HepG2 (cell line): ENCODE data around the gene SYNJ2. TPM values are rescaled to one million over a fixed set of nuclear protein-coding genes. Genes with fewer than 3 reads are reported as not detected.
A peak's percentile ranks its signal among the peaks of the same experiment; 100 is the strongest.

Source experiments
- ATRX ChIP-seq: sonication (generic); formaldehyde crosslinking; IDR thresholded peaks from 2 replicates; pipeline ENCODE4 v1.4.0; 2020; ENCODE audit warnings: missing genetic modification reagents, borderline replicate concordance
- CENPX ChIP-seq: sonication (generic); formaldehyde crosslinking; IDR thresholded peaks from 2 replicates; pipeline ENCODE4 v1.9.0; 2021; ENCODE audit warnings: mild to moderate bottlenecking, missing genetic modification reagents, moderate library complexity
- DNMT1 ChIP-seq: sonication (generic); formaldehyde crosslinking; IDR thresholded peaks from 2 replicates; pipeline ENCODE4 v1.5.1; 2020; ENCODE audit warnings: mild to moderate bottlenecking, missing genetic modification reagents
- FOXA1 ChIP-seq, 2 experiments: fragments of 450-650 bp in 1 of 2; sonication (generic) in 1 of 2; formaldehyde crosslinking in 1 of 2; IDR thresholded peaks; 2 replicates each; pipeline versions ENCODE4 v1.4.0 to v1.6.1; 2016 to 2020; ENCODE audit warnings: missing genetic modification reagents in 1 of 2
- GABPA ChIP-seq, 2 experiments: IDR thresholded peaks; 2 replicates each; pipeline ENCODE4 v1.6.1; 2011 to 2016; ENCODE audit warnings: low read depth in 2 of 2, low read length in 1 of 2, missing biosample characterization in 1 of 2, missing genetic modification characterization in 1 of 2
- HMGA1 ChIP-seq: sonication (generic); formaldehyde crosslinking; conservative IDR thresholded peaks from 2 replicates; pipeline ENCODE4 v1.4.0; 2020; ENCODE audit warnings: missing genetic modification reagents
- NONO ChIP-seq, 2 experiments: fragments of 450-650 bp in 1 of 2; sonication (generic) in 1 of 2; formaldehyde crosslinking in 1 of 2; IDR thresholded peaks in 1 of 2; conservative IDR thresholded peaks in 1 of 2; 2 replicates each; pipeline versions ENCODE4 v1.6.1 to v1.8.0; 2017 to 2022; ENCODE audit warnings: mild to moderate bottlenecking in 1 of 2, missing genetic modification reagents in 1 of 2, moderate library complexity in 1 of 2
- NR3C1 ChIP-seq: sonication (generic); formaldehyde crosslinking; IDR thresholded peaks from 2 replicates; pipeline ENCODE4 v1.4.0; 2020; ENCODE audit warnings: missing genetic modification reagents
- POLR2AphosphoS2 ChIP-seq: IDR thresholded peaks from 2 replicates; pipeline ENCODE4 v1.6.1; 2011; ENCODE audit warnings: low read depth, low read length, improper control_type of control experiment
- SRSF9 ChIP-seq: fragments of 200-400 bp; formaldehyde crosslinking; IDR thresholded peaks from 2 replicates; pipeline ENCODE4 v1.6.1; 2018; ENCODE audit warnings: borderline replicate concordance, mild to moderate bottlenecking, low read depth, low read length; ENCODE audit not compliant: insufficient read depth, poor library complexity, severe bottlenecking
- ZFP36 ChIP-seq: fragments of 150-350 bp; IDR thresholded peaks from 2 replicates; pipeline ENCODE4 v1.6.1; 2018; ENCODE audit warnings: borderline replicate concordance, low read length, low read depth; ENCODE audit not compliant: partially characterized antibody
- ZMYM3 ChIP-seq: sonication (generic); formaldehyde crosslinking; IDR thresholded peaks from 2 replicates; pipeline ENCODE4 v1.5.1; 2020; ENCODE audit warnings: mild to moderate bottlenecking, missing genetic modification reagents
- ZNF430 ChIP-seq: sonication (generic); formaldehyde crosslinking; IDR thresholded peaks from 2 replicates; pipeline ENCODE4 v1.9.0; 2021; ENCODE audit warnings: mild to moderate bottlenecking, missing genetic modification reagents
- ZNF724P ChIP-seq: sonication (generic); formaldehyde crosslinking; IDR thresholded peaks from 2 replicates; pipeline ENCODE4 v1.8.0; 2022; ENCODE audit warnings: missing genetic modification reagents, borderline replicate concordance
- ZNF776 ChIP-seq: sonication (generic); formaldehyde crosslinking; IDR thresholded peaks from 2 replicates; pipeline ENCODE4 v1.4.0; 2020; ENCODE audit warnings: mild to moderate bottlenecking, missing genetic modification reagents
- ZSCAN9 ChIP-seq: IDR thresholded peaks from 2 replicates; pipeline ENCODE4 v1.6.1; 2016; ENCODE audit warnings: borderline replicate concordance
- polyA plus RNA-seq, 8 experiments: library from polyadenylated mRNA; depleted of rRNA in 3 of 8; stranded (reverse) in 7 of 8; unstranded in 1 of 8; fragments of >200 nt; fragmentation: Illumina TruSeq in 4 of 8; extraction: Trizol in 4 of 8; gene quantifications; 2 replicates each; pipeline versions ENCODE4 v1.2.1 to v1.2.3, GENCODE V29; 2011 to 2016; ENCODE audit warnings: low read depth in 4 of 8, missing spikeins in 1 of 8, mixed read lengths in 1 of 8; ENCODE audit not compliant: insufficient read depth in 1 of 8
- total RNA-seq, 5 experiments: library from RNA; depleted of rRNA; stranded (reverse); fragments of >200 nt; fragmentation: Illumina TruSeq; extraction: Trizol; gene quantifications; 2 replicates each; pipeline ENCODE4 v1.2.3, GENCODE V29; 2016; ENCODE audit warnings: low read depth in 1 of 5
- TF ChIP-seq, protein P1 (sequence below): sonication (generic); formaldehyde crosslinking; IDR thresholded peaks from 2 replicates; pipeline ENCODE4 v1.4.0; 2020; ENCODE audit warnings: mild to moderate bottlenecking, missing genetic modification reagents
- TF ChIP-seq, protein P2 (sequence below): sonication (generic); formaldehyde crosslinking; IDR thresholded peaks from 2 replicates; pipeline ENCODE4 v1.5.0; 2020; ENCODE audit warnings: missing genetic modification reagents
- TF ChIP-seq, protein P3 (sequence below): sonication (generic); formaldehyde crosslinking; IDR thresholded peaks from 2 replicates; pipeline ENCODE4 v1.5.1; 2020; ENCODE audit warnings: mild to moderate bottlenecking, missing genetic modification reagents, borderline replicate concordance

SYNJ2 gene
- total and polyA plus RNA-seq, 2 of the 13 experiments (the other 11 are each of a cell fraction or from before 2014, with no cell fraction given): 39.1 to 57.6 TPM

DNA sequence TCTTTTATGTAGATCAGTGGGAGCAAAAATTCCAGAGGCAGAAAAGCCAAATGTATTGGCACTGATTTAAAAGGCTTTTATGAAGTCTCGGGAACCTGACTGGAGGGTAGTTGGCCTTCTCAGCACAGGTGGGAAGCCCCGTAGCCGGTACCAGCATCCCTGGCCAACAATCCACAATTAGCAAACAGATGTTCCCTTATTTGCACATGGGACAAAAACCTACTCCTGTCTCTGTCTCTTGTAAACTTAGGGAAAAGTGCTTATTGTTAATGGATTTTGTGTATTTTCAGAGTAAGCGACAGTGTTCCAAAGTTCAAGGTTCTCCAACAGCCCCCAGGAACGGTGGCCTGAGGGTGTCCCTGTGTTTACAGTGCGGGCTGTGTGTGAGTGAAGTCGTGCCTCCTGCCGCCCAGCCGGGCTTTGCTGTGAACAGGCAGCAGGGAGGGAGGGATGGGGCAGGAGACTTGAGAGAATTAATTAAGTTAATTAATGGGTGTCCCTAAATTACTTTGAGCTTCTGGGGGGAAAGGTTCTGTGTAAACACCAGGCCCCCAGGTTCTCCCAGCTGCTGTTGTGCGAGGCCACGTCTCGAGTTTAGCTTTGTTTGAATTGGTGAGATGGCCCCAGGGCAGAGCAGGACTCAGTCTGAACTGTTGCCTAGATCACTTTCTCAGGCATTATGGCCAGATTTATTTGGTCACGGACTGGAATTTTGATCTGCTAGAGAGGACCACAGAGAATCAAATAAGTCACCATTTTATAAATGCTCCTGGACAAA lies 3.9 kb downstream of the SYNJ2 start (continued):
- TF ChIP-seq ZSCAN9 (peak; percentile 59), NONO (IDR thresholded peaks at IDR 0.05) (no peak), NONO (CRISPR knock-in tag; conservative IDR thresholded peaks at IDR 0.05) (peak; percentile 89), HMGA1 (CRISPR knock-in tag) (no peak), ZNF776 (no peak), POLR2AphosphoS2 (peak; percentile 47), CENPX (CRISPR knock-in tag) (peak; percentile 80; the same call in 1 of the 2 replicates), ZMYM3 (CRISPR knock-in tag) (peak; percentile 88), ATRX (CRISPR knock-in tag) (no peak), ZNF724P (CRISPR knock-in tag) (0 out of 2 replicates have a peak, but pooled peaks have one; percentile 24), SRSF9 (no peak), DNMT1 (CRISPR knock-in tag) (no peak), NR3C1 (CRISPR knock-in tag) (no peak), GABPA (IDR thresholded peaks at IDR 0.05; ENCODE audit: low read depth, low read length) (no peak), GABPA (CRISPR knock-in tag; IDR thresholded peaks at IDR 0.05; ENCODE audit: low read depth) (peak; percentile 67), FOXA1 (IDR thresholded peaks at IDR 0.05) (peak; percentile 93), FOXA1 (CRISPR knock-in tag; IDR thresholded peaks at IDR 0.05) (peak; percentile 99), ZFP36 (no peak), ZNF430 (CRISPR knock-in tag) (peak; percentile 82; the same call in 1 of the 2 replicates)
- TF ChIP-seq, protein P1, sequence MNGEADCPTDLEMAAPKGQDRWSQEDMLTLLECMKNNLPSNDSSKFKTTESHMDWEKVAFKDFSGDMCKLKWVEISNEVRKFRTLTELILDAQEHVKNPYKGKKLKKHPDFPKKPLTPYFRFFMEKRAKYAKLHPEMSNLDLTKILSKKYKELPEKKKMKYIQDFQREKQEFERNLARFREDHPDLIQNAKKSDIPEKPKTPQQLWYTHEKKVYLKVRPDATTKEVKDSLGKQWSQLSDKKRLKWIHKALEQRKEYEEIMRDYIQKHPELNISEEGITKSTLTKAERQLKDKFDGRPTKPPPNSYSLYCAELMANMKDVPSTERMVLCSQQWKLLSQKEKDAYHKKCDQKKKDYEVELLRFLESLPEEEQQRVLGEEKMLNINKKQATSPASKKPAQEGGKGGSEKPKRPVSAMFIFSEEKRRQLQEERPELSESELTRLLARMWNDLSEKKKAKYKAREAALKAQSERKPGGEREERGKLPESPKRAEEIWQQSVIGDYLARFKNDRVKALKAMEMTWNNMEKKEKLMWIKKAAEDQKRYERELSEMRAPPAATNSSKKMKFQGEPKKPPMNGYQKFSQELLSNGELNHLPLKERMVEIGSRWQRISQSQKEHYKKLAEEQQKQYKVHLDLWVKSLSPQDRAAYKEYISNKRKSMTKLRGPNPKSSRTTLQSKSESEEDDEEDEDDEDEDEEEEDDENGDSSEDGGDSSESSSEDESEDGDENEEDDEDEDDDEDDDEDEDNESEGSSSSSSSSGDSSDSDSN (CRISPR knock-in tag): peak; percentile 30; the same call in 1 of the 2 replicates
- TF ChIP-seq, protein P2, sequence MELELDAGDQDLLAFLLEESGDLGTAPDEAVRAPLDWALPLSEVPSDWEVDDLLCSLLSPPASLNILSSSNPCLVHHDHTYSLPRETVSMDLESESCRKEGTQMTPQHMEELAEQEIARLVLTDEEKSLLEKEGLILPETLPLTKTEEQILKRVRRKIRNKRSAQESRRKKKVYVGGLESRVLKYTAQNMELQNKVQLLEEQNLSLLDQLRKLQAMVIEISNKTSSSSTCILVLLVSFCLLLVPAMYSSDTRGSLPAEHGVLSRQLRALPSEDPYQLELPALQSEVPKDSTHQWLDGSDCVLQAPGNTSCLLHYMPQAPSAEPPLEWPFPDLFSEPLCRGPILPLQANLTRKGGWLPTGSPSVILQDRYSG (CRISPR knock-in tag): peak; percentile 60; the same call in 1 of the 2 replicates
- TF ChIP-seq, protein P3, sequence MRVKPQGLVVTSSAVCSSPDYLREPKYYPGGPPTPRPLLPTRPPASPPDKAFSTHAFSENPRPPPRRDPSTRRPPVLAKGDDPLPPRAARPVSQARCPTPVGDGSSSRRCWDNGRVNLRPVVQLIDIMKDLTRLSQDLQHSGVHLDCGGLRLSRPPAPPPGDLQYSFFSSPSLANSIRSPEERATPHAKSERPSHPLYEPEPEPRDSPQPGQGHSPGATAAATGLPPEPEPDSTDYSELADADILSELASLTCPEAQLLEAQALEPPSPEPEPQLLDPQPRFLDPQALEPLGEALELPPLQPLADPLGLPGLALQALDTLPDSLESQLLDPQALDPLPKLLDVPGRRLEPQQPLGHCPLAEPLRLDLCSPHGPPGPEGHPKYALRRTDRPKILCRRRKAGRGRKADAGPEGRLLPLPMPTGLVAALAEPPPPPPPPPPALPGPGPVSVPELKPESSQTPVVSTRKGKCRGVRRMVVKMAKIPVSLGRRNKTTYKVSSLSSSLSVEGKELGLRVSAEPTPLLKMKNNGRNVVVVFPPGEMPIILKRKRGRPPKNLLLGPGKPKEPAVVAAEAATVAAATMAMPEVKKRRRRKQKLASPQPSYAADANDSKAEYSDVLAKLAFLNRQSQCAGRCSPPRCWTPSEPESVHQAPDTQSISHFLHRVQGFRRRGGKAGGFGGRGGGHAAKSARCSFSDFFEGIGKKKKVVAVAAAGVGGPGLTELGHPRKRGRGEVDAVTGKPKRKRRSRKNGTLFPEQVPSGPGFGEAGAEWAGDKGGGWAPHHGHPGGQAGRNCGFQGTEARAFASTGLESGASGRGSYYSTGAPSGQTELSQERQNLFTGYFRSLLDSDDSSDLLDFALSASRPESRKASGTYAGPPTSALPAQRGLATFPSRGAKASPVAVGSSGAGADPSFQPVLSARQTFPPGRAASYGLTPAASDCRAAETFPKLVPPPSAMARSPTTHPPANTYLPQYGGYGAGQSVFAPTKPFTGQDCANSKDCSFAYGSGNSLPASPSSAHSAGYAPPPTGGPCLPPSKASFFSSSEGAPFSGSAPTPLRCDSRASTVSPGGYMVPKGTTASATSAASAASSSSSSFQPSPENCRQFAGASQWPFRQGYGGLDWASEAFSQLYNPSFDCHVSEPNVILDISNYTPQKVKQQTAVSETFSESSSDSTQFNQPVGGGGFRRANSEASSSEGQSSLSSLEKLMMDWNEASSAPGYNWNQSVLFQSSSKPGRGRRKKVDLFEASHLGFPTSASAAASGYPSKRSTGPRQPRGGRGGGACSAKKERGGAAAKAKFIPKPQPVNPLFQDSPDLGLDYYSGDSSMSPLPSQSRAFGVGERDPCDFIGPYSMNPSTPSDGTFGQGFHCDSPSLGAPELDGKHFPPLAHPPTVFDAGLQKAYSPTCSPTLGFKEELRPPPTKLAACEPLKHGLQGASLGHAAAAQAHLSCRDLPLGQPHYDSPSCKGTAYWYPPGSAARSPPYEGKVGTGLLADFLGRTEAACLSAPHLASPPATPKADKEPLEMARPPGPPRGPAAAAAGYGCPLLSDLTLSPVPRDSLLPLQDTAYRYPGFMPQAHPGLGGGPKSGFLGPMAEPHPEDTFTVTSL (CRISPR knock-in tag): peak; percentile 98
